C4-2B (cell line): ENCODE results near the gene MAST4.

Experiments used
- CTCF ChIP-seq: fragments of 450-650 bp; conservative IDR thresholded peaks from 2 replicates; pipeline ENCODE4 v1.5.1; 2017; ENCODE audit warnings: mild to moderate bottlenecking
- ZFX ChIP-seq: fragments of 450-650 bp; IDR thresholded peaks from 2 replicates; pipeline ENCODE4 v1.6.1; 2017

- no peak for TF ChIP-seq CTCF
- no peak for TF ChIP-seq ZFX
Measured at GRCh38 chr5:67081261-67081660, 485.1 kb downstream of the MAST4 start.
